ENCODE measurements around the gene MEAK7.

The MEAK7 gene

GRCh38 chr16:84476401-84476800 lies 28.1 kb downstream of the MEAK7 start:
- no peaks in the 10 kb centered on the region for H3K27me3 ChIP-seq (replicated peaks; ENCODE audit: control insufficient read depth, insufficient read depth, low read length)
- peaks cover 2% of the 10 kb centered on the region; the same call in 1 of the 2 replicates for H3K36me3 ChIP-seq (ENCODE audit: control insufficient read depth, insufficient read depth, low read length)
- no peak overlapping the region for H3K4me3 ChIP-seq (replicated peaks; ENCODE audit: low read depth, low read length)
- TF ChIP-seq CTCF (IDR thresholded peaks at IDR 0.05; ENCODE audit: insufficient read depth, low read length, poor library complexity, severe bottlenecking) = no peak
- DNase-seq (ENCODE audit: extremely low read depth, insufficient read length) = no peak

GRCh38 chr16:84475643-84476240 lies 28.7 kb downstream of the MEAK7 start:
- H3K36me3 ChIP-seq (ENCODE audit: control insufficient read depth, insufficient read depth, low read length) = no peaks in the 10 kb centered on the region
- DNase-seq (ENCODE audit: extremely low read depth, insufficient read length) = no peak
- H3K4me3 ChIP-seq (replicated peaks; ENCODE audit: low read depth, low read length) = no peak overlapping the region
- no peaks in the 10 kb centered on the region for H3K27me3 ChIP-seq (replicated peaks; ENCODE audit: control insufficient read depth, insufficient read depth, low read length)
- TF ChIP-seq CTCF (IDR thresholded peaks at IDR 0.05; ENCODE audit: insufficient read depth, low read length, poor library complexity, severe bottlenecking) = no peak

- Histone ChIP-seq H3K4me3 (replicated peaks; ENCODE audit: low read depth, low read length) (no peak overlapping the region), H3K36me3 (ENCODE audit: control insufficient read depth, insufficient read depth, low read length) (no peaks in the 10 kb centered on the region), H3K27me3 (replicated peaks; ENCODE audit: control insufficient read depth, insufficient read depth, low read length) (no peaks in the 10 kb centered on the region)
- no peak for TF ChIP-seq CTCF (IDR thresholded peaks at IDR 0.05; ENCODE audit: insufficient read depth, low read length, poor library complexity, severe bottlenecking)
- no peak for DNase-seq (ENCODE audit: extremely low read depth, insufficient read length)
These were observed 32.5 kb downstream of the MEAK7 start for GRCh38 chr16:84471966-84472365.

GRCh38 chr16:84471316-84471715 lies 33.1 kb downstream of the MEAK7 start:
- TF ChIP-seq CTCF (IDR thresholded peaks at IDR 0.05; ENCODE audit: insufficient read depth, low read length, poor library complexity, severe bottlenecking) = no peak
- no peak for DNase-seq (ENCODE audit: extremely low read depth, insufficient read length)
- H3K4me3 ChIP-seq (replicated peaks; ENCODE audit: low read depth, low read length) = no peak overlapping the region
- no peaks in the 10 kb centered on the region for H3K27me3 ChIP-seq (replicated peaks; ENCODE audit: control insufficient read depth, insufficient read depth, low read length)
- H3K36me3 ChIP-seq (ENCODE audit: control insufficient read depth, insufficient read depth, low read length) = no peaks in the 10 kb centered on the region

- H3K27me3 ChIP-seq (replicated peaks; ENCODE audit: control insufficient read depth, insufficient read depth, low read length) = no peaks in the 10 kb centered on the region
- H3K36me3 ChIP-seq (ENCODE audit: control insufficient read depth, insufficient read depth, low read length) = no peaks in the 10 kb centered on the region
- no peak for TF ChIP-seq CTCF (IDR thresholded peaks at IDR 0.05; ENCODE audit: insufficient read depth, low read length, poor library complexity, severe bottlenecking)
- no peak overlapping the region for H3K4me3 ChIP-seq (replicated peaks; ENCODE audit: low read depth, low read length)
- DNase-seq (ENCODE audit: extremely low read depth, insufficient read length) = no peak
These were observed 36.8 kb downstream of the MEAK7 start for GRCh38 chr16:84467709-84468108.

- no peak for DNase-seq (ENCODE audit: extremely low read depth, insufficient read length)
- Histone ChIP-seq H3K27me3 (replicated peaks; ENCODE audit: control insufficient read depth, insufficient read depth, low read length) (no peaks in the 10 kb centered on the region), H3K36me3 (ENCODE audit: control insufficient read depth, insufficient read depth, low read length) (no peaks in the 10 kb centered on the region), H3K4me3 (replicated peaks; ENCODE audit: low read depth, low read length) (no peak overlapping the region)
- TF ChIP-seq CTCF (IDR thresholded peaks at IDR 0.05; ENCODE audit: insufficient read depth, low read length, poor library complexity, severe bottlenecking) = no peak
These were observed 37.2 kb downstream of the MEAK7 start for GRCh38 chr16:84467256-84467655.
